ENCODE results near the gene HNRNPM.
"Not testable (repeated sequence)": the region's sequence is repeated elsewhere in the genome, so short reads cannot be mapped to it uniquely, and the experiment has no call there.

Gene HNRNPM

GRCh38 chr19:8425331-8425730 lies 19.4 kb upstream of the HNRNPM start:
- not testable (repeated sequence) for FAIRE-seq; DNase-seq (ENCODE audit: low spot score)

DNA sequence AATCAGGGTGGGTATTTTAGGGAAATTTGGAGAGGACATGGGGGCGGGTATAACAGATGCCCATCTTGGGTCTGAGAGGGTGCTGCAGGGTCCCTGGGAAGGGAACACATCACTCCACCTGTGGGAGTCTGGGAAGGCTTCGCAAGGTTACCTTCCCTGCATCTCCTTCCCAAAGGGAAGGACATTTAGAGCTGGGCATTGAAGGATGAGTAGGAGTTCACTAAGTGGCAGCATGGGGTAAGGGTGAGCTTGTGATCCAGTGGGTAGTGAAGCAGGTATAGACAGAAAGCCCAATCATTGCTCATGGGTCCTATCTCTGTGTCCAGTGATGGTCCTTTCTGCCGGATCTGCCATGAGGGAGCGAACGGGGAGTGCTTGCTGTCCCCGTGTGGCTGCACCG lies 18.5 kb upstream of the HNRNPM start:
- DNase-seq (ENCODE audit: low spot score) (no peak), FAIRE-seq (no peak)

- no peak for FAIRE-seq
Observed at GRCh38 chr19:8429044-8429443, 15.7 kb upstream of the HNRNPM start.

GRCh38 chr19:8429826-8430225 lies 14.9 kb upstream of the HNRNPM start:
- DNase-seq (ENCODE audit: low spot score): no peak
- no peak for FAIRE-seq

More at GRCh38 chr19:8429044-8429443, 15.7 kb upstream of the HNRNPM start:
- DNase-seq (ENCODE audit: low spot score): no peak

DNA sequence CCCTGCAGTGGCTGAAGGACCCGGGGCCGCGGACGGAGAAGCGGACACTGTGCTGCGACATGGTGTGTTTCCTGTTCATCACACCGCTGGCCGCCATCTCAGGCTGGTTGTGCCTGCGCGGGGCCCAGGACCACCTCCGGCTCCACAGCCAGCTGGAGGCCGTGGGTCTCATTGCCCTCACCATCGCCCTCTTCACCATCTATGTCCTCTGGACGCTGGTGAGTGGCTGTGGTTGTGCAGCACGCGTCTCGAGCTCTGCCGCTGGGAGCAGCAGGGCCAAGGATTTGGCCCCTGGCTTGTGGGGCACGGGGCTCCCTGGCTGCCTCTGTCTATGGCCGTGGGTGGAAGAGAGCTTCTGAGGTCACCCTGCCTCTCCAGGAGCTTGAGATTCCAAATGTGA lies 14.1 kb upstream of the HNRNPM start:
- no peak for DNase-seq (ENCODE audit: low spot score)
- no peak for FAIRE-seq

DNA sequence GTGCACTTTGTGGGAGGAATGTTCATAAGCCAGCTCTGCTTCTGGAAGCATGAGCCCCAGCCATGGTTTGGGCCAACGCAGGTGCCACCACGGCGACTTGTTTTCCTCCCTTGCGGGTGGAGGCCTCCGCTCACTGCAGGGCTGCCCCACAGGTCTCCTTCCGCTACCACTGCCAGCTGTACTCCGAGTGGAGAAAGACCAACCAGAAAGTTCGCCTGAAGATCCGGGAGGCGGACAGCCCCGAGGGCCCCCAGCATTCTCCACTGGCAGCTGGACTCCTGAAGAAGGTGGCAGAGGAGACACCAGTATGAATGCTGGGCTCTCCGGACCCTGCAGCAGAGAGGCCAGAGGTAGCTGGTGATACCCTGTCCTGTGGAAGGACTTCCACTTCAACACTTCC lies 6.5 kb upstream of the HNRNPM start:
- DNase-seq (ENCODE audit: low spot score): no peak

DNA sequence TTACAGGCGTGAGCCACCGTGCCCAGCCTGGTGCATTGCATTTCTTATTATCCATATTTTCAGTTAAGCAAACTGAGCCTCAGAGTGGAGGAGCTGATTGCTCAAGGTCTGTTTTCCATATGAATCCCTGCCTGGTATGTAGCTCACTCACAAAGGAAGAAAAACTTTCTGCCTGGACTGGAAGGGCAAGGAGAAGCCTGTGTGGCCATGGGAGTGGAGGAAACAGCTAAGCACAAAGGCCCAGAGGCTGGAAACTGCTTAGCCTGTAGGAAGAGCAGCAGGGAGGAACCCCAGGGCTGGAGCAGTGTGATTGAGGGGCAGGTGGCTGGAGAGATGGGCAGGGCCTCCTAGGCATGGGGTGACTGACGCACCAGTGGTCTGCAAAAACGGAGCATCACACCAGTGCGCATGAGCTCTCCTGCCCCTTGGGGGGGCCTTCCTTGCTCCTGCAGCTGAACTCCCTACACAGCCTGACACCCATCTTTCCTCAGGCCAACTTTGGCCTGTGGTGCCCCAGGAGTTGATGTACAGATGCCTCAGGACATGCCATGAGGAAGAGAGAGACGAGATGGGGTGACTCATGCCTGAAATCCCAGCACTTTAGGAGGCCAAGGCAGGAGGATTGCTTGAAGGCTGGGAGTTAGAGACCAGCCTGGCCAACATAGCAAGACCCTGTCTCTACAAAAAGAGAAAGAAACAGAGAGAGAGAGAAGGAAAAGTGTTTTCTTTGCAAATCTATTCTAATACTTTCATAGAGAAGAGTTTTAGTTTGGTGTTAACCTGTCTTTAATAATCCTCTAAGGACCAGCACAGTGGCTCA lies 2.8 kb upstream of the HNRNPM start:
- no peak for DNase-seq (ENCODE audit: low spot score)
- FAIRE-seq: no peak

More for the DNA sequence above, 6.5 kb upstream of the HNRNPM start:
- no peak for FAIRE-seq

- not testable (repeated sequence) for FAIRE-seq; DNase-seq (ENCODE audit: low spot score)
Observed at GRCh38 chr19:8444140-8444676, 567 bp upstream of the HNRNPM start.

DNA sequence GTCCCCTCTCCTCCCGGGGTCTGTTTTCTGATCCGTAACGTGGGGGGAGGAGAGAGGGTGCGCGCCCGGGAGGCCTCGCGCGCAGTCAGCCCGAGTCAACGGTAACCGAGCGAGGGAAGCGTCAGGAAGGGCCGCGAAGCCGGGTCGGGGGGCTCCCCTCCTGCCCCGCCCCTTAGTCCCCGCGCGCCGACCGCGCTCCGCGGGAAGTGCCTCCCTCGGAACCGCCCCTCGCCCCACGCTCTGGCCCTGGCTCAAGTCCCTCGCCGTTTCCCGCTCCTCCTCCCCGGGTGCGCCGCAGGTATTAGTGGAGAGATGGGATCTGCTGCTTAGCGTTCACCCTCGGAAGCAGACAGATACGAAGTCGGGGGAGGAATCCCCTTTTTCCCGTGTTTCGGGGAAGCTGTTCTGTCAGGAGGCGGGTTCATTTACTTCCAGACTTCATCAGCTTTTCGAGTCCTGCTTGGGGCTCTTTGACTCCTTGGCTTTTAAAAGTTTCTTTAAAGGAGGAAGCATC lies 770 bp downstream of the HNRNPM start:
- DNase-seq (ENCODE audit: low spot score) (peak; percentile 17), FAIRE-seq (no peak)

GRCh38 chr19:8446061-8446709 lies 1.4 kb downstream of the HNRNPM start:
- DNase-seq (ENCODE audit: low spot score): no peak
- no peak for FAIRE-seq

- DNase-seq (ENCODE audit: low spot score): no peak
- no peak for FAIRE-seq
Observed at GRCh38 chr19:8449830-8450229, 5.1 kb downstream of the HNRNPM start.

- FAIRE-seq (no peak), DNase-seq (ENCODE audit: low spot score) (no peak)
Observed at GRCh38 chr19:8451377-8451776, 6.6 kb downstream of the HNRNPM start.

DNA sequence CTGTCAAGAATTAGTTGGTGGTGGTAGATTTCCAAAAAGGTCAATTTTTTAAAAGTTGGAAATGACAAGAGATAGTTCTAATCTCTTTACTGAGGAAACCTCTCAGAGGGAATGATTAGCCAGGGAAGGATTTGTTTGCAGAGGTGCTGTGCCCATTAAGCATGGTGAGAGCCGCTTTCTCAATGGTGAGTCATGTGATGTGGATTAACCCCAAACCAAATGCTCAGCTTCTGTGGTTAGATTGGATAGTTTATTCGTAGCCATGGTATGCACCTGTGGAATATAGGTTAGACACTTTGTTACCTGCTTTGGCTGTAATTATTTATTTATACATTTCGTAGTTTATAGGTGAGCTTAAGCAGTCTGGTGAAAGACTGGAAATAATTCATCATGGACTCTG lies 7.1 kb downstream of the HNRNPM start:
- no peak for FAIRE-seq

DNA sequence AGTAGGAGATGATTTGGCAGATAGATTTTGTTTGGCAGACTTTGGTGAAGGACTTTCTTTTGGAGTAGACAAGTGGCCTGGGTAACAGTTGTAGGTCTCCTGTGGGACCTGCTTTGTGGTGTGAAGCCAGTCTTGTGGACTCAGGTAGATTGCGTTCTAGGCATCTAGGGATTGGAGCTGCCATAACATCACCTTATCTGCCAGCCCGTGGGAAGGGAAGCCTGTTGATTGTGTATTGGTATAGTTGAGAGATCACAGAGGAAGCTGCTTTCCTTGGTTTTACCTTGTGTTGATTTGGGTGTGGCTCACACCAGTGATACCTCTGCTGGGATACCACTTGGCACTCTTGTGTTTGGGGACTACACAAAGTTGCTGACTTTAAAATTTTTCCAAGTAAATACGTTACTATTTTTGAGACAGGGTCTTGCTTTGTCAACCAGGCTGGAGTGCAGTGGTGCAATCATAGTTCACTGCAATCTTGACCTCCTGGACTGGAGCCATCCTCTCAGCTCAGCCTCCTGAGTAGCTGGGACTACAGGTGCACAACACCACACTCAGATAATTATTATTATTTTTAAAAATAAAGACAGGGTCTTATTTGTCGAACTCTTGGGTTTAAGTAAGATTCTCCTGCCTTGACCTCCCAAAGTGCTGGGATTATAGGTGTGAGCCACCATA lies 7.8 kb downstream of the HNRNPM start:
- DNase-seq (ENCODE audit: low spot score) (no peak), FAIRE-seq (no peak)

More for the DNA sequence above, 7.1 kb downstream of the HNRNPM start:
- peak; percentile 15 for DNase-seq (ENCODE audit: low spot score)

DNA sequence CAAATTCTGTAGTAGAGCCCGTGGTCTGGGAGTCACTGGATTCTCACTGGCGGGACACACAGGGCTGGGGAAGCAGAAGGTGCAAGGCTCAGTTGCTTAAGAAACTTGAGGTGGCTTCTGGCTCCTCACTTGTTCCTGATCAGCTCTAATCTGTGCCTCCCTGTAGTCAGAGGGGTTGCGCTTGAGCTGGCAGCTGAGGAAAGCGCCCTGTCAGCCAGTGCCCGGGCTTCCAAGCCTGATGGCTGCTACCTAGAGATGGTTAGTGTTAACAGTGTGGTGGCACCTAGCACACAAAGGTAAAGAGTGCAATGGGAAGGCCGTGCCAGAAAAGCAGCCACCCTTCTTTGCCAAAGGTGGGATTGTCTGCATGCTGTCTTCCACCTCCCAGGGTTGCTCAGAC lies 8.8 kb downstream of the HNRNPM start:
- FAIRE-seq: no peak
- DNase-seq (ENCODE audit: low spot score): no peak

DNA sequence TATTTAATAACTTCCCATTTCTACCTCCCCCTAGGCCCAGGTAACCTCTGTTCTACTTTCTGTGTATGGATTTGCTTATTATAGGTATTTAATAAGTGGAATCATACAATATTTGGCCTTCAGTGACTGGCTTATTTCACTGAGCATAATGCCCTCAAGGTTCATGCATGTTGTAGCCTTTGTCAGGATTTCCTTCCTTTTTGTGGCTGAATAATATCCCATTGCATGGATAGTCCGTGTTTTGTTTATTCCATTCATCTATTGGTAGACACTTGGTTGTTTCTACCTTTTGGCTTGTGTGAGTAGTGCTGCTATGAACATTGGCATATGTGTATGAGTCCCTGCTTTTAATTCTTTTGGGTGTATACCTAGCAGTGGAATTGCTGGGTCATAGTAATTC lies 9.4 kb downstream of the HNRNPM start:
- DNase-seq (ENCODE audit: low spot score) (no peak), FAIRE-seq (no peak)

DNA sequence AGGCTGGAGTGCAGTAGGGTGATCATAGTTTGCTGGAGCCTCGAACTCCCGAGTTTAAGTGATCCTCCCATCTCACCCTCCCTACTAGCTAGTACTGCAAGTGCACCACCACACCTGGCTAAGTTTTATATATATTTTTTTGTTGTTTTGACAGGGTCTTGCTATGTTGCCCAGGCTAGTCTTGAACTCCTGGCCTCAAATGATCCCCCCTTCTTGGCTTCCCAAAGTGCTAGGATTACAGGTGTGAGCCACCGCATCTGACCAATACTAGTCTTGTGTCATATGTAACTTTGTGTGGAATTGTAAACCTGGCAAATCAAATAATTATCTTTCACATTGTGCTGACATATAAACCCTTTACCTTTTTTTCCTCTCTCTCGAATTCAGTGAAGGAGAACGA lies 10.2 kb downstream of the HNRNPM start:
- FAIRE-seq: no peak
- no peak for DNase-seq (ENCODE audit: low spot score)

- no peak for DNase-seq (ENCODE audit: low spot score)
- no peak for FAIRE-seq
Observed at GRCh38 chr19:8456064-8456463, 11.3 kb downstream of the HNRNPM start.

GRCh38 chr19:8457209-8457608 lies 12.4 kb downstream of the HNRNPM start:
- DNase-seq (ENCODE audit: low spot score) (no peak), FAIRE-seq (no peak)

DNA sequence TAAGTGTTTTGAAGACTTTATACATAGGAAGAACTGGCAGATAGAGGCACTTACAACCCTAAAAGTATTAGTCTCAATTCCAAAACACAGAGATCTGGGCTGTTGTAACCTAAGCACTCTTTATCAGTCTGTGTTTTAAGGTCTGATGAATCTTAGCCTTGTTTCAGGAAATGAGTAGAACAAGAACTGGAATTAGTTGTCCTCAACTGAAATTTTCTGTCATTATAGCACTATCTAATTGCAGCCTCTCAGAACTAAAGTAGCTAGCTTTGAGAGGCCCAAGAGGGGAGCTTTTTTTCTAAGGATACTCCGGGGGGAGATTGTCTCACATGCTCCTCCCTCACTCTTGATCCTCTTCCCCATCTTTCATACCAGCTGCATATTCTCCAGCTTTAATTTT lies 13.1 kb downstream of the HNRNPM start:
- no peak for FAIRE-seq

GRCh38 chr19:8458380-8458779 lies 13.6 kb downstream of the HNRNPM start:
- no peak for DNase-seq (ENCODE audit: low spot score)
- no peak for FAIRE-seq

More for the DNA sequence above, 13.1 kb downstream of the HNRNPM start:
- DNase-seq (ENCODE audit: low spot score): no peak

- no peak for FAIRE-seq
- no peak for DNase-seq (ENCODE audit: low spot score)
Observed at GRCh38 chr19:8459095-8459494, 14.3 kb downstream of the HNRNPM start.

Measured in urothelium cell line (cell line).